H1 (cell line): ENCODE data around the gene RNF123.

Experiments
- CHD2 ChIP-seq: IDR thresholded peaks from 2 replicates; pipeline ENCODE4 v1.6.1; 2012; ENCODE audit warnings: low read length, improper control_type of control experiment
- CREB1 ChIP-seq: IDR thresholded peaks from 2 replicates; pipeline ENCODE4 v1.6.1; 2012; ENCODE audit warnings: inconsistent platforms
- JUND ChIP-seq: IDR thresholded peaks from 2 replicates; pipeline ENCODE4 v1.6.1; 2011; ENCODE audit warnings: mild to moderate bottlenecking, improper control_type of control experiment, low read length
- NRF1 ChIP-seq: IDR thresholded peaks from 2 replicates; pipeline ENCODE4 v1.6.1; 2011; ENCODE audit warnings: mild to moderate bottlenecking, low read depth, low read length, improper control_type of control experiment
- POLR2A ChIP-seq, 2 experiments: IDR thresholded peaks; 1 replicate in 1 of 2; 2 replicates in 1 of 2; pipeline ENCODE4 v1.6.1; 2011; ENCODE audit warnings: low read depth in 2 of 2, low read length in 2 of 2, mild to moderate bottlenecking in 2 of 2; ENCODE audit errors: control extremely low read depth in 1 of 2
- POLR2AphosphoS5 ChIP-seq: IDR thresholded peaks from 2 replicates; pipeline ENCODE4 v1.6.1; 2011; ENCODE audit warnings: low read depth, low read length
- RAD21 ChIP-seq, 2 experiments: IDR thresholded peaks in 1 of 2; conservative IDR thresholded peaks in 1 of 2; 2 replicates each; pipeline ENCODE4 v1.6.1; 2011; ENCODE audit warnings: low read depth in 2 of 2, low read length in 2 of 2, improper control_type of control experiment in 1 of 2, inconsistent platforms in 1 of 2, mild to moderate bottlenecking in 1 of 2, moderate library complexity in 1 of 2
- SP1 ChIP-seq: IDR thresholded peaks from 2 replicates; pipeline ENCODE4 v1.6.1; 2011; ENCODE audit warnings: low read depth, low read length
- USF2 ChIP-seq: IDR thresholded peaks from 2 replicates; pipeline ENCODE4 v1.6.1; 2011; ENCODE audit warnings: low read length, improper control_type of control experiment
- TF ChIP-seq, protein P1 (sequence below), 3 experiments: IDR thresholded peaks; 1 replicate in 2 of 3; 2 replicates in 1 of 3; pipeline versions ENCODE4 v1.5.1 to v1.6.1; 2011; ENCODE audit warnings: low read length in 3 of 3, mild to moderate bottlenecking in 3 of 3, inconsistent platforms in 2 of 3, low read depth in 1 of 3, moderate library complexity in 1 of 3; ENCODE audit not compliant: insufficient read depth in 1 of 3; ENCODE audit errors: control extremely low read depth in 1 of 3

- TF ChIP-seq POLR2A (IDR thresholded peaks at IDR 0.05; ENCODE audit: control extremely low read depth in 1 of 2, low read depth in 2 of 2, low read length in 2 of 2) = no peak
- no peak for TF ChIP-seq SP1
- no peak for TF ChIP-seq POLR2AphosphoS5
- no peak for TF ChIP-seq CHD2
- TF ChIP-seq, protein P1, sequence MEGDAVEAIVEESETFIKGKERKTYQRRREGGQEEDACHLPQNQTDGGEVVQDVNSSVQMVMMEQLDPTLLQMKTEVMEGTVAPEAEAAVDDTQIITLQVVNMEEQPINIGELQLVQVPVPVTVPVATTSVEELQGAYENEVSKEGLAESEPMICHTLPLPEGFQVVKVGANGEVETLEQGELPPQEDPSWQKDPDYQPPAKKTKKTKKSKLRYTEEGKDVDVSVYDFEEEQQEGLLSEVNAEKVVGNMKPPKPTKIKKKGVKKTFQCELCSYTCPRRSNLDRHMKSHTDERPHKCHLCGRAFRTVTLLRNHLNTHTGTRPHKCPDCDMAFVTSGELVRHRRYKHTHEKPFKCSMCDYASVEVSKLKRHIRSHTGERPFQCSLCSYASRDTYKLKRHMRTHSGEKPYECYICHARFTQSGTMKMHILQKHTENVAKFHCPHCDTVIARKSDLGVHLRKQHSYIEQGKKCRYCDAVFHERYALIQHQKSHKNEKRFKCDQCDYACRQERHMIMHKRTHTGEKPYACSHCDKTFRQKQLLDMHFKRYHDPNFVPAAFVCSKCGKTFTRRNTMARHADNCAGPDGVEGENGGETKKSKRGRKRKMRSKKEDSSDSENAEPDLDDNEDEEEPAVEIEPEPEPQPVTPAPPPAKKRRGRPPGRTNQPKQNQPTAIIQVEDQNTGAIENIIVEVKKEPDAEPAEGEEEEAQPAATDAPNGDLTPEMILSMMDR (IDR thresholded peaks at IDR 0.05; ENCODE audit: control extremely low read depth in 1 of 3, insufficient read depth in 1 of 3, low read depth in 1 of 3, low read length in 3 of 3) = no peak
- TF ChIP-seq RAD21 (IDR thresholded peaks at IDR 0.05 in 1 of 2, conservative IDR thresholded peaks at IDR 0.05 in 1 of 2; ENCODE audit: low read depth in 2 of 2, low read length in 2 of 2) = no peak
- TF ChIP-seq USF2 = no peak
- no peak for TF ChIP-seq JUND
- TF ChIP-seq CREB1 = no peak
- TF ChIP-seq NRF1 = no peak
Measured at GRCh38 chr3:49706456-49707112, 17.2 kb downstream of the RNF123 start.
